Astrocyte of the cerebellum (primary cell): ENCODE results near the gene TAS2R60.
A peak's percentile ranks its signal among the peaks of the same experiment; 100 is the strongest.

Source experiments
- DNase-seq: peaks from one replicate; pipeline ENCODE4 v3.0.0-alpha.2; 2011; ENCODE audit warnings: low read depth
- H3K4me3 ChIP-seq: 2 replicates; pipeline ENCODE4 v1.5.1; 2011; ENCODE audit warnings: mild to moderate bottlenecking, low read depth, low read length, moderate library complexity
- CTCF ChIP-seq: IDR thresholded peaks from 2 replicates; pipeline ENCODE4 v1.5.1; 2012; ENCODE audit warnings: low read length, low read depth, moderate library complexity, mild to moderate bottlenecking; ENCODE audit errors: missing control alignments
- in situ Hi-C: cut with HindIII; loops from 2 replicates; pipeline ENCODE4 v1.10.0; 2017; ENCODE audit warnings: low sequenced_read_pairs

Gene TAS2R60

GRCh38 chr7:143443153-143443552 lies at the start of gene TAS2R60:
Gene TAS2R60, plus strand, starts transcription at chr7:143443453. Its CDS starts 0 bp downstream, at chr7:143443453.
- in situ Hi-C loops = no loop called here
- TF ChIP-seq CTCF = no peak
- no peak within 1 kb of the TSS for H3K4me3 ChIP-seq
- DNase-seq = no peak

- TF ChIP-seq CTCF = no peak
- H3K4me3 ChIP-seq = no peak overlapping the region
- DNase-seq = no peak
- in situ Hi-C loops = no loop called here
These were observed 49.2 kb upstream of the TAS2R60 start for GRCh38 chr7:143394068-143394467.

GRCh38 chr7:143394777-143395176 lies 48.5 kb upstream of the TAS2R60 start:
- TF ChIP-seq CTCF = no peak
- in situ Hi-C loops = no loop called here
- DNase-seq = no peak
- no peak overlapping the region for H3K4me3 ChIP-seq

- H3K4me3 ChIP-seq = no peak overlapping the region
- peak; percentile 19 for TF ChIP-seq CTCF
- in situ Hi-C loops = no loop called here
- DNase-seq = no peak
These were observed 47.8 kb upstream of the TAS2R60 start for GRCh38 chr7:143395187-143396149.

GRCh38 chr7:143396182-143396581 lies 47.1 kb upstream of the TAS2R60 start:
- H3K4me3 ChIP-seq = no peak overlapping the region
- in situ Hi-C loops = no loop called here
- DNase-seq = no peak
- no peak for TF ChIP-seq CTCF

- DNase-seq = no peak
- no peak overlapping the region for H3K4me3 ChIP-seq
- TF ChIP-seq CTCF = no peak
- in situ Hi-C loops = no loop called here
These were observed 46.4 kb upstream of the TAS2R60 start for GRCh38 chr7:143396625-143397556.
